Gastroesophageal sphincter (tissue), 3 donors: Measurements from ENCODE around the gene ABHD16A.

Experiments used
- EP300 ChIP-seq: sonication (generic); formaldehyde crosslinking; IDR thresholded peaks from one replicate; pipeline ENCODE4 v1.6.1; 2017; ENCODE audit warnings: antibody characterized with exemption, mild to moderate bottlenecking
- POLR2A ChIP-seq, 2 donors: fragments of 450-650 bp; IDR thresholded peaks; one replicate each; pipeline ENCODE4 v1.6.1; 2017; ENCODE audit warnings: antibody characterized with exemption in 2 of 2, mild to moderate bottlenecking in 2 of 2, moderate library complexity in 1 of 2
- POLR2AphosphoS5 ChIP-seq: sonication (generic); formaldehyde crosslinking; IDR thresholded peaks from one replicate; pipeline ENCODE4 v1.6.1; 2017; ENCODE audit warnings: antibody characterized with exemption
- TF ChIP-seq, protein P1 (sequence below), 4 experiments: fragments of 200-600 bp in 2 of 4; fragments of 450-650 bp in 2 of 4; sonication (generic) in 1 of 4; IDR thresholded peaks; one replicate each; pipeline ENCODE4 v1.5.1; 2017 to 2019; ENCODE audit warnings: antibody characterized with exemption in 4 of 4, mild to moderate bottlenecking in 2 of 4, moderate library complexity in 2 of 4

GRCh38 chr6:31741815-31742214 lies 38.7 kb upstream of the ABHD16A start:
- TF ChIP-seq POLR2A (IDR thresholded peaks at IDR 0.05) (no peak), EP300 (no peak), POLR2AphosphoS5 (no peak)
- TF ChIP-seq, protein P1, sequence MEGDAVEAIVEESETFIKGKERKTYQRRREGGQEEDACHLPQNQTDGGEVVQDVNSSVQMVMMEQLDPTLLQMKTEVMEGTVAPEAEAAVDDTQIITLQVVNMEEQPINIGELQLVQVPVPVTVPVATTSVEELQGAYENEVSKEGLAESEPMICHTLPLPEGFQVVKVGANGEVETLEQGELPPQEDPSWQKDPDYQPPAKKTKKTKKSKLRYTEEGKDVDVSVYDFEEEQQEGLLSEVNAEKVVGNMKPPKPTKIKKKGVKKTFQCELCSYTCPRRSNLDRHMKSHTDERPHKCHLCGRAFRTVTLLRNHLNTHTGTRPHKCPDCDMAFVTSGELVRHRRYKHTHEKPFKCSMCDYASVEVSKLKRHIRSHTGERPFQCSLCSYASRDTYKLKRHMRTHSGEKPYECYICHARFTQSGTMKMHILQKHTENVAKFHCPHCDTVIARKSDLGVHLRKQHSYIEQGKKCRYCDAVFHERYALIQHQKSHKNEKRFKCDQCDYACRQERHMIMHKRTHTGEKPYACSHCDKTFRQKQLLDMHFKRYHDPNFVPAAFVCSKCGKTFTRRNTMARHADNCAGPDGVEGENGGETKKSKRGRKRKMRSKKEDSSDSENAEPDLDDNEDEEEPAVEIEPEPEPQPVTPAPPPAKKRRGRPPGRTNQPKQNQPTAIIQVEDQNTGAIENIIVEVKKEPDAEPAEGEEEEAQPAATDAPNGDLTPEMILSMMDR (IDR thresholded peaks at IDR 0.05) = no peak
